GM11168 (cell line): ENCODE measurements around the gene CASP1.
"Not testable (repeated sequence)": the region's sequence is repeated elsewhere in the genome, so short reads cannot be mapped to it uniquely, and the experiment has no call there.

ENCODE experiments used
- in situ Hi-C: fragments of 300-500 bp; cut with MboI; formaldehyde crosslinking; loops from one replicate; pipeline ENCODE4 v1.12.0; 2022; ENCODE audit warnings: low sequenced_read_pairs; ENCODE audit not compliant: unreplicated experiment

Gene CASP1

GRCh38 chr11:105034813-105035620 lies at the start of gene CASP1:
Gene CASP1, minus strand, starts transcription at chr11:105035144. Its CDS starts 31 bp downstream, at chr11:105035113.
- in situ Hi-C loops: no loop called here

DNA sequence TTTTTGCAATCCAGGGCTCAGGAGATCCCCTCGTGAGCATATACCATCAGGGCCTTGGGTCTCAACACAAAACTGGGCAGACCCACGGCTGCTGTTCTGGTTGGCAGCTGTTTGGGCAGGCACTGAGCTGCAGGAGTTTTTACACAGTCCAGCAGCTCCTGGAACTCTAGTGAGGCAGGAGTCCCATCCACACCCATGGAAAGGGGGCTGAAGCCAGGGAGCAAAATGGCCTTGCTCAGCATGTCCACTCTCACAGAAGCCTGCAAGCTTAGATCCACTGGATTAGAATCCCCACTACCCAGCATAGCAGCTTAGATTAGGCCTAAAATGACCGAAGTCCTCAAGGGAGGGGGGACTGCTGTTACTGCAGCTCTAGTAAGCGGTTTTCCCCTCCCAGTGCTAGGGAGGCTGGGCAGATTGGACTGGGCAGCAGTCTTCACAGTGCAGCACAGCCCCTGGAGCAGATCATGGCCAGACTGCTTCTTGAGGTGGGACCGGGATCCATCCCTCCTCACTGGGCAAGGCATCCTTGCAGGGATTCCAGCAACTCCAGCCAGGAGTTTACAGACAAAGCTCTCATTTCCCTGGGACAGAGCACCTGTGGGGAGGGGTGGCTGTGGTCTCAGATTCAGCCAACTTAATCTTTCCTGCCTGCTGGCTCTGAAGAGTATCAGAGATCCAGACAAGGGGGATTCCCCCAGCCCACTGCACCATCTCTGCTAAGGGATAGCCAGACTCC lies 46.6 kb upstream of the CASP1 start:
- in situ Hi-C loops: no loop called here

DNA sequence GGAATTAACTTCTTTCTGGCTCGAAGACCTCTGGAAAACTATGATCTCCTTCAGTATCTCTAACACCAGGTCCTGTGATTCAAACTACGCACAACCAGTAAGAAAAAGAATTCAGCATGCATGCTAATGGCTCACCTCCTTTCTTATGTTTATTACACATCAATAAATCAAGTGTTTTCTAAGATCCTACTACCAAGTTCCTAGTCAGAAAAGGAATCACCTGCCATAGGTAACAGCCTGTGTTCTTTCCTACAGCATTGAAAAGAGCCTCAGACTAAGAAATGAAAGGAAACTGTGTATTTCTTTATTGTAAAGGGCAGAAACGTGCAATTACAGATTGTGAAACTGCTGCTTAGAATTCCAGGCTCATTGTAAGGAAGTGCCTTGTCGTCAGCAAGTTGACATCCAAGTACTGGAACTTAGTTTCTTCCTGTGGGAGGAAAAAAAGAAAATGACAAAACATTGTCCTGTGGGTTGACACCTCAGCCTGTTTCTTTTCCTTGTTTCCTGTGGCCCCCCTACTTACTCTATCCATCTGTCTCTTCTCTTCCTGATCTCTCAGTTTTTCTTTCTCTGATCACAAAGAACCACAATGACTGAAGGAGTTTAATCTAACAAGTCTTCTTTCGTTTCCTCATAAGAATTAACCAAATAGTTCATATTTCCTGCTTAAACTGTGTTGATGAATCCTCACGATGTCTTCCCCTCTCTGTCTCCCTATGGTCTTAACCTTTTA lies 45.4 kb upstream of the CASP1 start:
- in situ Hi-C loops: not testable (repeated sequence)

DNA sequence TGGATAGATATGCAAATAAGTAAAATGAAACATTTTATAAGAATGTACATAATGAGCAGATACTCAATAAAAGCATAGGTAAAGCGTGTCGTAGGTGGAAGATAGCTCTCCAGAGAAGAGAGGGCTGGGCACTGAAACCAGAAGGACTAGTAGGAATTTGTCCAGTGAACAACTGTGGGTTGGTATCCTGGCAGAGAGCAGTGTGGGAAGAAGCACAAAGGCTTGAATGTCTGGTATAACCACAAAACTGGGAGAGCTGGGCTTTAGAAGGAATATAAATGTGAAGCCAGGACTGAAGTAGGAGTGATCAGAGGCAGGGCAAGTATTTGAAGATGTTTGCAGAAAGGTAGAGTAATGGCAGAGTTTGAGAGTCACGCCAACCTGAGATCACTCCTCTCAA lies 43.3 kb upstream of the CASP1 start:
- in situ Hi-C loops: no loop called here

DNA sequence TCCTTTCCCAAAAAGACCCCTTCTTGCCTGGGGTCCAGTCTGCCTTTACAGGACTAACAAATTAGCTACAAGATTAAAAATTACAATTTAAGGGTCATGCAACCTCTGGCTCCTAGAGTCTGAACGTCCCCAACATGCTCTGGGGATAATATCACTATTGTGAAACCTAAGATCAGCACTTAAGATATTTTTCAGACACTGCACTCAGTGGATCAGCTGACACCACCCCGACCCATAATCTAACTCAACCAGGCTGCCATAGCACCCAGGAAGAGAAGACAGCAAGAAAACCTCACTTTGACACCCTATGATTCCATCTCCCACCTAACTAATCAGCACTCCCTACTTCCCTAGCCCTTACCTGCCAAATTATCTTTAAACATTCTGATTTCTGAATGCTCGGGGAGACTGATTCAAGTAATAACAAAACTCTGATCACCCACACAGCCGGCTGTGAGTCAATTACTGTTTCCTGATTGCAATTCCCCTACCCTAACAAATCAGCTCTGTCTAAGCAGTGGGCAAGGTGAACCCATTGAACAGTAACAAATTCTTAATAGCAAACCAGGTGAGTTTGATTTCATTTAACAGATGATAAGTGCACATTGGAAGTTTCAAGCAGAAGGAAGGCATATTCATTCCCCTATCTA lies 42.3 kb upstream of the CASP1 start:
- in situ Hi-C loops: not testable (repeated sequence)

DNA sequence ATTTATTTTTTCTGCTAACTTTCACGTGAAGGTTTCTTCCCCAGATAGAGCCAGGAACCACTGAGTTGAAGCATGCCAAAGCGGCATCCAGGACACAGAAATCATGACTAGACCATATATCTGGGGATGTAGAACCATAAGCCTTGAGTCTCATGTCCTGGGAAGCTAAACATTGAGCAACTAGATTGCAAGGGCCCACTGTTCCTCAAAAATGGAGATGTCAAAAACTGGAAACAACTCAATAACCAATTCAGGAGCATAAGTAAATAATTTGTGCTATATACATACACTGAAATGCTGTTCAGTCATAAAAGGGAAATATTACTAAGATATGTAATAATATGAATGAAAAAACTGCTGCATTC lies 39.2 kb upstream of the CASP1 start:
- in situ Hi-C loops: no loop called here

DNA sequence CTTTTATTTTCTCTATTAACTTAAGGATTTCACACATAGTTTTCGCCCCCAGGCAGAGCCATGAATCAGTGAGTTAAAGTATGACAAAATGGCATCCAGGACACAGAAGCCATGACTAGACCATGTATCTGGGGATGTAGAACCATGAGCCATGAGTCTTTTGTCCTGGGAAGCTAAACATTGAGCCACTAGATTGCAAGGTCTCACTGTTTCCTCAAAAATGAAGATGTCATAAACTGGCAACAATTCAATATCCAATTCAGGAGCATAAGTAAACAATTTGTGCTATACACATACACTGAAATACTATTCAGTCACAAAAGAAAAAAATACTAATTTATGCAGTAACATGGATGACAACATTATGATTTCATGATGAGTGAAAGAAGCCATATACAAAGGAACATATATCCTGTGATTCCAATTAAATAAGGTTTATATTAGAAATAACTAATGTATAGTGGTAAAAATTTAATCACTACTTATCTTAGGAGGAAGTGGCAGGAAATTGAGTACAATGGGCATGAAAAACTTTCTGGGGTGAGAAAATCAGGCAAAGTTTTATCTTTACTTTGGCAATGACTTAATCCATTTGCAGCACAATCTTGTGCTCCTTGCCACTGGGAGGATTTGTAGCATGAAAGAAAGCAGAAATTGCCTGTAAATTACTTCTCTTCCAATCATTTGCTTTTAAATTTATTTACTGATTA lies 38.7 kb upstream of the CASP1 start:
- in situ Hi-C loops: no loop called here

- in situ Hi-C loops: not testable (repeated sequence)
These were observed 37.1 kb upstream of the CASP1 start for GRCh38 chr11:105072080-105072479.

DNA sequence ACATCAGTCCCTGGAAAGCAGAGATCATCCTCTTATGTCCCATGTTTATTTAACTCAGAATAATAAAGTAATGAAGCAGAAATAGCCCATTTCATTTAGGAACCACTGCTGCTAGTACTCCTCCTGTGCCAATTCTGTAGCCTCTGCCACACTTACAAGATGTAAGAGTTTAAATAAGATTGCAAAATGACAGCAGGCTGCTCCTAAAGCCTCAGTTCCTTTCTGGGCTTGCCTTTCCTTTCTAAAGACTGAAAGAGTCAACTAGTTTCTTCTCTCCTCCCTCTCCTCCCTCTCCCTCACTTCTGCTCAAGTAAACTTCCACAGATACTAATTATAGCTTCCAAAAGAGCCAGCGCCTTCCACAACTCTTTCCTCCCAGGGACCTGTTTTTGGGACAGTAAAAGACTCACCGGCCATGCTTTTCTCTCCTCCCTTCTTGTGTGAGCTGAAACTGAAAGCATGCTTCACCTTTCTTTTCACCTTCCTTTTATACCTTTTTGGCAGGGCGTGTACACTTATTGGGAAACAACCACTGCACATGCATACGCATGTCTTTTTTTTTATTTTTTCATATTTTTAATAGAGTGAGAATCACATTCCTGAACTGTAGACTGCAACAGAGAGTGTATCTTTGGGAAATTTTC lies 36.3 kb upstream of the CASP1 start:
- in situ Hi-C loops: no loop called here

- in situ Hi-C loops: no loop called here
These were observed 35.4 kb upstream of the CASP1 start for GRCh38 chr11:105070306-105070705.

DNA sequence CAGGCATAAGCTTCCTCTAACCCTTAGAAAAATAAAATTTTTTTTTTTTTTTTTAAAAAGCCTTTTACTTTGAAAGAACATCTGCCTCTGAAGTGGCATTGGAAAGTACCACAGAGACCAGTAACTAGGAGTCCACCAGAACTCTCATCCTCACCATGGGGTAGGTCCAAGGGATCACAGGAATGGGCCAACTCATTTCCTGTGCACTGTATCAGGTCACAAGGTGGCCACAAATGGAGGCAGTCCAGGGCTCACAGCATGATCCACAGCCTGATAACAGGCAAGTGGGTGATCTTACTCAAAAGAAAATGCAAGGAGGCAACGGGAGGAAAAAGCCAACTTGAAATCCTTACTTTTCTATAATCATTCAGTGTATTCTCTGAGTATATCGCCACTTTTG lies 34.8 kb upstream of the CASP1 start:
- in situ Hi-C loops: not testable (repeated sequence)

DNA sequence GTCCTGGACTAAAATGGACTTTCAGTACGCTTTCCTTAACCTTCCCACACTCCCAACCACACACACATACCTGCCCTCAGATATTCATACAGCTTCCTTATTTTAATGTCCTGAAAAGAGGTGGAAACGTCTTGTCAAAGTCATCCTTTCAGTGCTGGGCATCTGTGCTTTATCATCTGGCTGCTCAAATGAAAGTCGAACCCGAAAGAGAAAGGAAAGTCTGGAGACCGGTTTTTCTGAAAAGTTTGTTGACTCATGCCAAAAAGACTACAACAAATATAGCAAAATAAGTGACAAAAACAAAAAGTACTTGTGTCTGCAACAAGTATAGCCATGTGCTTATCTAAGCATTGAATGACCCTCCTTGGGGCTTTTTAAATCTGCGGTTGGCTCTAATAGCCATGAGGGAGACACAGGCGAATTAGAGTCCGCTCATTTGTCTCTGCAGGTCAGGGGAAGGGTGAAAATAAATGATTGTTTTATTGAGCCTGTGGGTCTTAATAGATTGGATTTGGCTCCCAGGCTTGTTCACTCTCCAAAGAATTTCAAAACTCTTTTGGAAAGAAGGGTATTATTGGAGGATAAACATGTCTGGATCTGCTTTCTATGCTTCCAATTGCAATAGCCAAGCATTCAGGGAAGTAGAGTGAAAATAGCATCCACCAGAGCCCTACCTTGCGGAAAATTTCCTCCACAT lies 28.4 kb upstream of the CASP1 start:
- in situ Hi-C loops: not testable (repeated sequence)

DNA sequence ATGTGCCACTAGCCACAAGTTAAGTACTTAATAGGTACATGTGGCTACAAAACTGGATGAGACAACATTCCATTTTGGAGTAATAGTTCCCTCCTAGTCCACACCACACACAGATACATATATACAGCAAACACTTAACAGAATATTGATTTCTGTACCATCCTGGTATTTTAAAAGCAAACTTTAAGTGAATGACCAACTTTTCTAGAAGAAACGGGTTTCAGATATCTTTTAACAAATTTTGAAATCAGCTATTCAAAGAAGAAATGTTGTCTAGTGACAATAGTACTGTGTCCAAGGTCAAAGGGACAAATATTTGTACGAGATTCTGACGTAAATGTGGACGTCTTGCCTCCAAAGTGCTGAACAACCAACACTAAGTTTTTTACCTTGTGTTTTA lies 22.5 kb upstream of the CASP1 start:
- in situ Hi-C loops: no loop called here

- in situ Hi-C loops: no loop called here
These were observed 21.5 kb upstream of the CASP1 start for GRCh38 chr11:105056446-105056845.

DNA sequence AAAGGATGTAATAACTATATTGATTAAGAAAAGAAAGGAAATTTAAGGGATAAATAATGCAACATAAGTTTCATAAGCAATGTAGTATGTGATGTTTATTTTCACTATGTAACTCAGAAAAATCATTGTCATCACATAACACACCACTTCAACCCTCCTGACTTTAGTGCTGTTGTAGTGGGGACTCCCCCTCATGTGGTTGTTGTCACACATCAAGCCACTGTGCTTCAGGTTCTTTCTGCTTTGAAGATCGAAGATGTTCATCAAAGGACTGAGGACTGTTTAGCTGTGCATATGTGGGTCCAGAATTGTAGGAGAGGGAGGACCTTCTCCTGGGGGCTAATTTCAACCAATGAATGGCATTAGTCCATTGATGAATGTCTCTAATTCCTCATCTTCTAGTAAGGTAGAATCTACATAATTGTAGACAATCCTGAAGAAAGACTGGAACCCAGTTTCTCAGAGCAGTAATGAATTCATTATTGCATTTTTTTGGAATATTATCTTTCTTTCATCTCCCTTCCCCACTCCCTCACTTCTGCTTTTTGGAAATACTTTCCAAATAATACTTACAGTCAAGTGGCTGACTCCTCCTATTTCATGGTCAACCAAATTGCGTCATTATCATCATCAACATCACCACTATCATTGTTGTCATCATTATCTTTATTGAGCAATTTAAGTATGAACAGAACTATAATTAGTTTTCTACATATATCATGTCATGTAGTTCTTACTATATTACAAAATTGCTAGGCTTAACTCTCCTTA lies 20.0 kb upstream of the CASP1 start:
- in situ Hi-C loops: no loop called here

- in situ Hi-C loops: no loop called here
These were observed 17.5 kb upstream of the CASP1 start for GRCh38 chr11:105052487-105052886.

- in situ Hi-C loops: no loop called here
These were observed 16.6 kb upstream of the CASP1 start for GRCh38 chr11:105051559-105051958.

DNA sequence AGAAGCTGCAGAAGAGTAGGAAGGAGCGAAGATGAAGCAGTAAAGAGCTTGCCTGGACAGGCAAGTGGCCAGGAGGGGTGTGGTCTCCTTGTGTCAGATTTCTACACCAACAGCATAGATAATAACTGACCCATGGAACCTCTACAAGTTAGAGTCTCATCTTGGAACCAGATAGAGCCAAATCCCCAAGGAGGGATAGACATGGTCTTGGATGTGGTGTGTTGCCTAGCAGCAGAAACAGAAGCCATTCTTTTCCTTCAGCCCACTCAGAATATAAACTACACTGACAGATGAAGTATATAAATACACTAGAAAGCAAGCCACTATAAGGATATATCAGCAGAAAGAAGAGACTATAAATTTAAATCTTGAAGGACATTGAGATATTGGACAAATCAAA lies 14.5 kb upstream of the CASP1 start:
- in situ Hi-C loops: no loop called here
